Stimulated activated CD8-positive, alpha-beta memory T cell treated with anti-CD3 and anti-CD28 coated beads, Interleukin-12 subunit alpha, Interleukin-12 subunit beta, amount 100 ng/mL, for 24 hours (primary cell): Measurements from ENCODE around the gene SMPD3.
"Not testable (repeated sequence)": the region's sequence is repeated elsewhere in the genome, so short reads cannot be mapped to it uniquely, and the experiment has no call there.

ENCODE experiments used
- DNase-seq: peaks from one replicate; pipeline ENCODE4 v3.0.0-alpha.2; 2020; ENCODE audit errors: extremely low read depth

Gene SMPD3

DNA sequence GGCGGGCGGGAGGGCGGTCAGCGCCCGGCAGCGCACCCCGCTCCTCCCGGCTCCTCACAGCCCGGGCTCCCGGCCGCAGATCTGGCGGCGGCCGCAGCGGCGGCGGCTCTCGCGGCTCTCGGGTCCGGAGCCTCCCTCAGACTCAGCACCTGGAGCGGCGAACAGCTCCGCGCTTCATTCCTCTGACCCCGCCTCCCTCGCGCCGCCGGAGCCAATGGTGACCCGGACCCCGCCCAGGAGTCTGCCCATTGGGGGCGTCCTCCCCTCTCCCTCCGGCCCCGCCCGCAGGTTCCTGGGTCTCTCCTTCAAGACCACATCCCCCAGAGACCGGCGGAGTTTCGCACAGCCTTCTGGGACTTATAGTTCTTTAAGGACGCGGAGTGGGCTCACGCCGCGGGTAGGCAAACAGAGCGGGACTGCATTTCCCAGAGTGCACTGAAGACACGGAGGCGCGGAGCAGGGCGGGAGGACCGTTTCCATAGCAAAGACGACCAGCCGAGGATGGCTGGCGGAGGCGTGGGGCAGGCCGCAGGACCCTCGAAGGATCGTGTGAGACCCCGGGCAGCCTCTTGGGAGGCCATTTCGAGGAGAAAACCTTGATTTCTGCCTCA lies at the start of gene SMPD3:
Gene SMPD3, minus strand, starts transcription at position 149 of the 611 bp plus-strand sequence. CDS start 76,327 bp downstream, outside the sequence.
- peak; percentile 97 for DNase-seq

DNA sequence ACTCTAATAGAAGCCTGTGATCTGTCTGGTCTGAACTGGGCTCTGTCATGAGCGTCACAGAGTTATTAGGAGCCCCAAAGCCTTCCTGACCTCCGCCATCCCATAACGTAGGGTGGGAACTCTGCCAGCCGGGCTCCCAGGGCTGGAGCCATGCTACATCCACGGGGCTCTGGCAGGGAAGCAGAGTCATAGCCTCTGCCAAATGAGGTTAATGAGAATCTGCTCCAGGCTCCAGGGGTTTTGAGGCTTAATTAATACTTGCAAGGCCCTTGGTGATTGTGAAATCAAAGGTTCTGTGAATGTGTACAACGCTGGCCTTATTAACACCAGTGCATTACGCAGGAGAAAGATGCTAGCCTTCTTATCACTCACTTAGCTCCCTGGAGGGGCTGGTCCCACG lies 48.4 kb upstream of the SMPD3 start:
- no peak for DNase-seq

GRCh38 chr16:68494261-68494660 lies 46.0 kb upstream of the SMPD3 start:
- not testable (repeated sequence) for DNase-seq

DNA sequence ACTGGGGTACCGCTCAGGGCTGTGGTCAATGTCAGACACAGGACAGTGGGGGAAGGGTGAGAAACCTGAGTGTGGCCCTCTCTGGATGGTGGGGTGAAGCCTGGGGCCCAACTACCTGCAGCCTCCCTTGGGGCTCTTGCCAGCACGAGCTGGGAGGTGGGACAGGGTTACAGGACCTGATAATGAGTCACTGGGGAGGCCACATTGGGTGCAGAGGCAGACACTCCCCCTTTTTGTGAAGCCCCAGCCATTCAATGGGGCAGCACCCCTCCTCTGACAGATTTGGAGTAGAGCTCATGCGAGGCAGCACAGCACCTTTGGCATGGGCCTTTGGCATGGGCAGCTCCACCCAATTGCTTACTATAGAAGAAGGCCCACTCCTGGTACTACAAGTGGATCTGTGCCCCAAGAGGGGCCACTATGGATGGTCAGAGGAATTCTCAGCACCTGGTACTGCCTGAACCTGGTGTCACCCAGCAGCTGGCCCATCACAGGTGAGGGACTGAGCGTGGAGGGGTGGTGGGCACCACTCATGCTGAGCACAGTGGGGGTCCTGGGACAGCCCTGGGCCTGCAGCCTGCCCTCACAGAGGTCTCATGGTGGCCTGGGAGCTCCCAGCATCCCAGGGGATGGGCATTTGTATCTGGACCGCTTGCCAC lies 45.2 kb upstream of the SMPD3 start:
- no peak for DNase-seq

DNA sequence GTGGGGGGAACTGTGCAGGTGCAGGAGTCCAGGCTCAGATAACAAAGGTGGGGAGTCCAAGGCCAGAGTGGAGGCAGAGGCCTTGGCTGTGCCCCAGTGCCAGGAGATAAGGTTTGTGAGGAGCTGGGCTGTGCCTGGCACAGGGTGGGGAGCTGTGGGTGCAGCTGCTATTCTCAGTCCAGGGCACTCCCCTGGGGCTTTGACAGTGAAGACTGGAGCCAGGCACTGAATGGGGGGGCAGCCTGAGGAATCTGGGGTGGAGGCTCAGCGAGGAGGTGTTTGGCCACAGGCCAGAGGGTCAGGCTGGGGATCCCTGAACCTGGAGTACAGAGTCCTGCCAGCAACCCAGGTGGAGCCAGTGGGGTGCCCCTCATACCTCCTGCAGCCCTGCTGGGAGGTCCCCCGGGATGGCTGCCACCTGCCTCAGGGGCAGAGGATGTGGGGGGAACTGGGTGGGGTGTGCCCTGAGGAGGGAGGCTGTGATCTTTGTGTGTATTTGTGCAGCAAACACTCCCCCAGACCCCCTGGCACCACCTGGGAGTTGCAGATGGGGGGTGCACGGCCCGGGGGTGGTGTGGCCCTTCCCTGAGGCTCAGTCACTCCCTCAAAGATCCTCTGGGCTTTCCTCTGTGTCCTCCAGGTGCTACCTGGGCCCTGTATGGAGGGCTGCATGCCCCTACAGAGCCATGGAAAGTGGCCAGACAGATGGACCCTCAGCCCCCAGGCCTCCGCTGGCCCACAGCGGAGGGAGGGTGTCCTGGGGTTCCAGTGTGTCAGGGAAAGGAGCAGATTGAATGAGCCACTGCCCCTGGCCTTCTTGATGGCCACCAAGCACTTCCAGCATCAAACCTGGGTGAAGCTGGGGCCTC lies 44.5 kb upstream of the SMPD3 start:
- no peak for DNase-seq

DNA sequence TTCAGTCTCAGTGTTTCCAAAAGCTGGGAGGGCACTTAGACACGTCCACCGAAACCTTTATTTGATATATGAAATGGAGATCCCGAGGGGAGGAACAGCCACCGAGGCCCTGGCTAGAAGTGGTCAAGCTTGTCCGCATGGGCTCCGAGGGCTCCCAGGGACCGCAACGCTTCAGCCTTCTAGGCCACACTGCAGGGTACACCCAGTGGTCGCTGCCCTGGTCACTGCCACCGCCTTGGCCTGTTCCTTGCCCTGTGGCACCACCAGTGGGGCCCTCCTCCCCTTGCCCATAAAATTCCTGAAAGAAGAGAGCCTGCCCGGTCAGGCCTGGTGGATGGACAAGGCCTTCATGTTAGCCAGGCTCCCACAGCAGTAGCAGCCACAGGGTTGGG lies 43.8 kb upstream of the SMPD3 start:
- no peak for DNase-seq

GRCh38 chr16:68491576-68491950 lies 43.3 kb upstream of the SMPD3 start:
- DNase-seq: no peak

- no peak for DNase-seq
Observed at GRCh38 chr16:68490829-68491575, 42.7 kb upstream of the SMPD3 start.

DNA sequence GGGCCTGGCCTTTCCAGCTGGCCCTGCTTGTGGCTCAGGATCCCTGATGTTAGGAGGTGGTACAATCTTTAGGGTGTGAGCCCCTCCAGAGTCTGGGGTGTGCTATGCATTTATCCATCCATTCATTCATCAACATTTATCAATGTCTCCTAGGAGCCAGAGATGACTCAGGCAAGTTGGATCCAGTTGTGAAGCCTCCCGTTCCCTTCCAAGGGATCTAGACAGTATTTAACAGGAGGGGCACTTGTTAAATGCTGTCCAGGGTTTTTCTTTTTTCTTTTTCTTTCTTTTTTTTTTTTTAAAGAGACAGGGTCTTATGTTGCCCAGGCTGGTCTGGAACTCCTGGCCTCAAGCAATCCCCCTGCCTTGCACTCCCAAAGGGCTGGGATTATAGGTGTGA lies 42.0 kb upstream of the SMPD3 start:
- no peak for DNase-seq

DNA sequence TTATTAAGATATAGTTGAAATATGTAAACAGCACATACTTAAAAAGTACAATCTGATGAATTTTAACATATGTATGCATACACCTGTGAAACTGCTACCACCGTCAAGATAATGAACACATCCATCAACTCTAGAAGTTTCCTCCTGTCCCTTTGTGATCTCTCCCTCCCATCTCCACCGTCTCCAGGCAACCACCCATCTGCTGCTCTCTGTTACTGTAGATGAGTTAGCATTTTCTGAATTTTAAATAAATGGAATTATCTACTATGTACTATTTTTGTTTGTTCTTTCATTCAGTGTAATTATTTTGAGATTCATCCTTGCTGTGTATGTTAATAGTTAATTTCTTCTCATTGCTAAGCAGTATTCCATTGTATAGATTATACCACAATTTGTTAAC lies 40.2 kb upstream of the SMPD3 start:
- no peak for DNase-seq

DNA sequence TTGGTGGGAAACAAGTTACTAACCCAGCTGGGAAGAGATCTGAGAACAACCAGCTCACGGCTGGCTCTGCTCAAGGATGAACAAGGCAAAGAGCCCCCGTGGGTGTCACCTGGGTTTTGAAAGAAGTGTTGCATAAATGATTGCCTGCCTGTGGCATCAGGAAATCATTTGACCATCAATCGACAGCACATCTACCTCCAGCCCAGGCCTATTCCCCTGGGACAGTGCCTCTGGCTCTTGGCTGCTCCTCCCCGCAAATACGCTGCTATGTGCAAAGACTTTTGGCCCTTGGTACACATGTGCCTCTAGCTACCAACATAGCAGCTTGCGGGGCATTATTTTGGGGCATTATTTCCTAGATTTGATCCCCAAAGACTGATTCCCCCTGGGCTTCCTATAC lies 39.4 kb upstream of the SMPD3 start:
- no peak for DNase-seq

- DNase-seq: no peak
Observed at GRCh38 chr16:68487203-68487514, 38.9 kb upstream of the SMPD3 start.

GRCh38 chr16:68486502-68487202 lies 38.3 kb upstream of the SMPD3 start:
- DNase-seq: no peak

GRCh38 chr16:68481636-68482035 lies 33.3 kb upstream of the SMPD3 start:
- no peak for DNase-seq

DNA sequence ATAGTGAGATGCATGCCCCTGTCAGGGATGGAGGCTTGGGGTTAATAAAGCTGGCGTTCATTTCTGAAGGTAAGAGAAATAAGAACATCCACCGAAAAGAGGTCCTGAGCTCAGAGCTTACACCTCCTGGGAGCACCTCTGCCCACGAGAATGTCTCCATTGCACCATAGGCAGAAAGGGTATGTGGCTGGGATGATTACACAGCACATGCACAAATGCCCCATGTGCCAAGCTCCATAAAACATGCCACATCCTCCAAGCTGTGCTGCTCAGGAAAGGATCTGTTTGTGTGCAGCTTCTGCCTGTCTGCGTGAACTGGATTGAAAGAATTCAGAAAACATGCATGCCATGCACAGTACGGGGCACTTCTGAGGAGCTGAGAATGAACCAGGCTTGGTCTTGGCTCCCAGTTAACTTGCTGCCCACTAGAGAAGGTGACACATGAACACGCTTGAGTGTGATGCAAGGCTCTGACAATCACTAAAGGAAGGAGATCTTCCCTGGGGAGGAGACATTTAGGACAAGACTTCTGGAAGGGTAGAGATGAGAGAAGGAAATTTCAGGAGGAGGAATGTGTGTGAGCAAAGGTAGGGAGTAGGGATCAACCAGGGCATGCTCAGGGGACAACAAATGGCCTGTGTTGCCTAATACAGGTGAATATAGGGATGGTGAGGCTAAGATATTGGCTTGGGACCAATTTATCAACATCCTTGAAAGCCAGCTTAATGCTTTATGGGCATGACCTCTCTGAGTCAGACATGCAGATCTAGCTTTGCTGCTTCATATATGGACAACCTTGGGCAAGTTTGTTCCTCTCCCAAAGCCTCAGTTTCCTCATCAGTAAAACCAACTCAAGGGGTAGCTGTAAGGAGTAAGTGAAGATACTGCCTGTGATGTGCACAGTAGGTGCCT lies 32.0 kb upstream of the SMPD3 start:
- DNase-seq: no peak

DNA sequence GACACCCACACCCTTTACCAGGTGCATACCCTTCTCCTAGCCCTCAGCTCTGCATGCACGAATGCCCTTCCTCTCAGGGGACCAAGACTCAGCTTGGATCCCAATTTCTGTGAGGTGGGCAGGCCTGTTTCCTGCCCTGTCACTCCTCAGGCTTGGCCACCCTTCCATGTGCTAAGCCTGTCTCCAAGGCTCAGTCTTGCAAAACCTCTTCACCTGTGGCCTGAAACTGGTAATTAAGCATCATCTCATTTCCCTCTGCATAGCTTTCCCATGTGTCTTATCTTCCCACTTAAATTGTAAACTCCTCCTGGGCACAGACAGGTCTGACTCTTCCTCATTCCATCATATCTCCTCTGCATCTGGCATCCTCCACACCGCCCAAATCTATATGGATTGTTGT lies 31.0 kb upstream of the SMPD3 start:
- DNase-seq: no peak

DNA sequence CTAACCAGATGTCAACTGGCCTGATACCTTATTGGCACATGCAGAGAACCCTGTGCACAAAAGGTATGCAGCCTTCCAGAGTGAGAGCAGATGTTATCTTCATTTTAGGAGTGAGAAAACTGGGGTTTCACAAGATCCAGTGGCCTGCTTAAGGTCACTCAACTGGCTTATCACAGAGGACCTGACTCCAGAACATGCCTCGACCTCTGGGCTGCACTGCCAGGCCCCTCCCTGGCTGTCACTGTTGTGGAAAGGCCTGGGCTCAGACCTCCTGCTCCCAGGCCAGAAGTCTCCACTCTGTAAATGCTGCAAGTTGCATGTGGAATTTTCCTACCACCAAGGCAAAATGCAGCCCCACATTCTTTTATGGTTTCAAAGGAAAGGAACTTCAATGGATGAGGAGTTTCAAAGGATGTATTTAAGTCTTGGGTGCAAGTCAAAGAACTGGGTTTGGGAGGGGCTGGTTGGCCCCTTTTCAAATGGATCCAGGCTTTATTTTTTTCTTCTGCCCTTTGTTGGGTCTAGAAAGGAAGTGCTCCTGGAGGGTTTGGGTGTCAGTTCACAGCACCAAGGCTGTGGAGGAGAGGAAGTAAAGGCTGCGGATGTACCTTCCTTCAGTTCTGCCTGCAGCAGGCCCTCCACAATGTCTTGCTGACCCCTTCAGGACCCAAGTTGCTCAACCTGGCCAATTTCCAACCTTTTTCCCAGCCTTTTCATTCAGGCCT lies 30.4 kb upstream of the SMPD3 start:
- DNase-seq: no peak

- no peak for DNase-seq
Observed at GRCh38 chr16:68475071-68475470, 26.8 kb upstream of the SMPD3 start.

DNA sequence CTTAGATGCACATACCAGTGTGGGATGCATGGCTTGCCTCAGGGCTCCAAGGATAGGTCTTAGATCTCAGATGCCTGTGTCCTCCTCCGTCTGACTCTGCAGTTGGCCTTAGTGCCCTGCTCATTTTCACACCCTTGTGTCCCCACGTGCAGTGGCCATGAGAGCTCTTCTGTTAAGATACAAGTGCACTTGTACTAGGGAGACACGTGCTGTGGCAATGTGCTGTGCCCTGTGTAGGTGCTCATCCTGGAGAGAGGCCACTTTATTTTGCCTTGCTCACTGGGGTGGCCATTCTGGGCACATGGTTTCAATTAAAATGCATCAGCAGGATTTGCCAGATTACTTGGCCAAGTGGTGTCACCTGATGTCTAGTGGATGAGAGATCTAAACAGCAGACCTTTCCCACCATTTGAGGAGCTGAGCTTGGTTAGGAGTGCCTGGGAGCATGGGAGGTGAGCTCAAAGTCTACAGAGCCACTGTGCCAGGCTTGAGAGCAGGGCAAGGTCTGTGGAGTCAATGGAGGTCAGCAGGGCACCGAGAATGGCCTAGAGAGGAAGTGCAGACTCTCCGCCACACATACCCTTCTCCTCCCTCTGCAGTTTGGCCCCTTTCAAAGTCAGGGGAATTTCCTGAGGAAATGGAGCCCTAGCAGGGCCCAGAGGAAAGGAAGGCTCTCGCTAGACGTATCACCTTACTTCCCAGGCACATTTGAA lies 25.2 kb upstream of the SMPD3 start:
- no peak for DNase-seq
